CD4-positive, alpha-beta T cell (primary cell): ENCODE results near the gene S100A11. TPM values are rescaled to one million over a fixed set of nuclear protein-coding genes. Genes with fewer than 3 reads are reported as not detected.

ENCODE experiments used
- ATAC-seq: fragments of 200-7000 bp; cut with Tn5 transposase; one replicate; pipeline ENCODE4 v1.10.0; 2022; ENCODE audit warnings: mild to moderate bottlenecking; ENCODE audit not compliant: poor library complexity
- CTCF ChIA-PET: fragments of 350-600 bp; sonication (Branson Sonifier 250); formaldehyde crosslinking; loops from one replicate; lab custom pipeline; 2021; ENCODE audit warnings: antibody characterized with exemption, inconsistent platforms; lab: Charles Lee
- POLR2A ChIA-PET: fragments of 350-600 bp; sonication (Branson Sonifier 250); formaldehyde crosslinking; loops from one replicate; lab custom pipeline; 2021; ENCODE audit warnings: antibody characterized with exemption, inconsistent platforms; lab: Charles Lee
- DNase-seq, 14 experiments: peaks; one replicate each; pipeline ENCODE4 v3.0.0-alpha.2; 2013 to 2020; ENCODE audit warnings: mixed read lengths in 2 of 14
- H3K27ac ChIP-seq, 2 donors: one replicate each; pipeline versions ENCODE4 v1.5.1 to v1.7.0; 2013; ENCODE audit warnings: low read length in 2 of 2, low read depth in 1 of 2, mild to moderate bottlenecking in 1 of 2
- H3K27me3 ChIP-seq, 2 experiments: 1 replicate in 1 of 2; 2 replicates in 1 of 2; pipeline versions ENCODE4 v1.6.1 to v1.7.0; 2013; ENCODE audit warnings: low read length in 2 of 2, control low read depth in 1 of 2, mild to moderate bottlenecking in 1 of 2, moderate library complexity in 1 of 2; ENCODE audit not compliant: insufficient read depth in 2 of 2, control insufficient read depth in 1 of 2
- H3K36me3 ChIP-seq: one replicate; pipeline ENCODE4 v1.6.1; 2013; ENCODE audit warnings: low read length, control low read depth; ENCODE audit not compliant: insufficient read depth
- H3K4me1 ChIP-seq: one replicate; pipeline ENCODE4 v1.6.1; 2013; ENCODE audit warnings: low read length, control low read depth; ENCODE audit not compliant: insufficient read depth
- H3K4me3 ChIP-seq: one replicate; pipeline ENCODE4 v1.5.1; 2013; ENCODE audit warnings: mild to moderate bottlenecking, low read length, moderate library complexity
- H3K9me3 ChIP-seq, 2 experiments: 1 replicate in 1 of 2; 2 replicates in 1 of 2; pipeline versions ENCODE4 v1.6.1 to v1.7.0; 2013; ENCODE audit warnings: low read length in 2 of 2, mild to moderate bottlenecking in 2 of 2, control low read depth in 1 of 2, moderate library complexity in 1 of 2; ENCODE audit not compliant: control insufficient read depth in 1 of 2, insufficient read depth in 1 of 2
- H3K27ac Mint-ChIP-seq: one replicate; pipeline ENCODE4 v1.8.0; 2020; ENCODE audit warnings: mixed read lengths
- H3K27me3 Mint-ChIP-seq: one replicate; pipeline ENCODE4 v1.8.0; 2021; ENCODE audit warnings: mixed read lengths
- H3K36me3 Mint-ChIP-seq: one replicate; pipeline ENCODE4 v1.8.0; 2021; ENCODE audit warnings: low read depth, mixed read lengths
- H3K4me1 Mint-ChIP-seq: one replicate; pipeline ENCODE4 v1.8.0; 2021; ENCODE audit warnings: low read depth, mixed read lengths
- H3K4me3 Mint-ChIP-seq: one replicate; pipeline ENCODE4 v1.8.0; 2020; ENCODE audit warnings: mild to moderate bottlenecking, mixed read lengths
- H3K9me3 Mint-ChIP-seq: one replicate; pipeline ENCODE4 v1.8.0; 2020; ENCODE audit warnings: mixed read lengths
- intact Hi-C, 2 experiments: fragments of 100-400 bp; cut with DNase I in 1 of 2; cut with micrococcal nuclease in 1 of 2; formaldehyde crosslinking; loops; one replicate each; pipeline versions ENCODE4 v1.15.1 to v1.9.0; 2023 to 2025; cut with DNase I, micrococcal nuclease
- total RNA-seq, 174 experiments: library from RNA in 2 of 174; stranded (reverse) in 2 of 174; gene quantifications; one replicate each; pipeline ENCODE4 v1.2.3 and lab custom pipeline; 2021 to 2026
- TF ChIP-seq, protein P1 (sequence below): fragments of 200-600 bp; IDR thresholded peaks from one replicate; pipeline ENCODE4 v1.8.0; 2022; ENCODE audit warnings: antibody characterized with exemption, mild to moderate bottlenecking

Gene S100A11
- total RNA-seq, 2 experiments from 2014 or later: 23.6 to 24.1 TPM

DNA sequence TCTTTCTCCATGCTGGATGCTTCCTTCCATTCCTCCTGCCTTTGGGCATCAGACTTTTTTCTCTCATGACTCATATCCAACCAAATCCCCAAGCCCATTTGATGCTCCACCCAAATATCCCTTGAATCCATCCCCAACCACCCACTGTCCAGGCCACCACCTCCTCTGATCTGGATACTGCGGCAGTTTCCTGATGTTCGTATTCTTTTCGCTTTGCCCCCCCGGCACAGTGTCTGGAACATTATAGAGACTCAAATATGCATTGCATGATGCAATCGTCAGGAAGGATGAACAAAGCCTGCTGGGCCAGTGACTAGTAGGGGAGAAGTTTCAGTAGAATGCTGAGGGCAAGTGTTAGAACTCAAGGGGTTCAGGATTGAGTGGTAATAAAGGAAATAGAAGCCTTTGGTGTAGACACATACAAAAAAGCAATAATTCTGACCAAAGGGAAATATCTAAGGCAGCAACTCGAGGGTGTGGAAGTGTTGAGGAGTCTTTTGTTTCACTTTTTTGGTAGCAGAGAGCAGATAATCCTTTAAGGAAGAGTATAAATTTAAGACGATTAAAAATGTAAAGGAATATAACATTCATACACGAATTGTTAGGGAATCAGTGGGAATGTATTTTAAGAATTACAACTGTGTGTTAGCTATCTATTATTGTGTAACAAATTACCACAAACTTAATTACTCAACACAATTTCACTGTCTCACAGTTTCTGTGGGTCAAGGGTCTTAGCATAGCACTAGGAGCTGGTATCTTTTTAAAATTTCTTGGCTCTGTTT lies 7.5 kb downstream of the S100A11 start:
- H3K4me1 ChIP-seq: peaks cover 52% of the 10 kb centered on the region
- no peaks in the 10 kb centered on the region for H3K27me3 Mint-ChIP-seq
- no peak overlapping the region for H3K4me3 Mint-ChIP-seq
- H3K27ac Mint-ChIP-seq: peak overlapping the region; percentile 66
- no peaks in the 10 kb centered on the region for H3K9me3 Mint-ChIP-seq
- CTCF ChIA-PET: interaction anchor here (0.7 kb wide), 1 partner anchor 56 kb away, joined by 3 read pairs; no protein-coding TSS in a partner anchor
- H3K9me3 ChIP-seq: no peaks in the 10 kb centered on the region
- peaks cover 48% of the 10 kb centered on the region for H3K36me3 ChIP-seq
- peaks cover 47% of the 10 kb centered on the region for H3K4me1 Mint-ChIP-seq
- TF ChIP-seq, protein P1, sequence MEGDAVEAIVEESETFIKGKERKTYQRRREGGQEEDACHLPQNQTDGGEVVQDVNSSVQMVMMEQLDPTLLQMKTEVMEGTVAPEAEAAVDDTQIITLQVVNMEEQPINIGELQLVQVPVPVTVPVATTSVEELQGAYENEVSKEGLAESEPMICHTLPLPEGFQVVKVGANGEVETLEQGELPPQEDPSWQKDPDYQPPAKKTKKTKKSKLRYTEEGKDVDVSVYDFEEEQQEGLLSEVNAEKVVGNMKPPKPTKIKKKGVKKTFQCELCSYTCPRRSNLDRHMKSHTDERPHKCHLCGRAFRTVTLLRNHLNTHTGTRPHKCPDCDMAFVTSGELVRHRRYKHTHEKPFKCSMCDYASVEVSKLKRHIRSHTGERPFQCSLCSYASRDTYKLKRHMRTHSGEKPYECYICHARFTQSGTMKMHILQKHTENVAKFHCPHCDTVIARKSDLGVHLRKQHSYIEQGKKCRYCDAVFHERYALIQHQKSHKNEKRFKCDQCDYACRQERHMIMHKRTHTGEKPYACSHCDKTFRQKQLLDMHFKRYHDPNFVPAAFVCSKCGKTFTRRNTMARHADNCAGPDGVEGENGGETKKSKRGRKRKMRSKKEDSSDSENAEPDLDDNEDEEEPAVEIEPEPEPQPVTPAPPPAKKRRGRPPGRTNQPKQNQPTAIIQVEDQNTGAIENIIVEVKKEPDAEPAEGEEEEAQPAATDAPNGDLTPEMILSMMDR: no peak
- ATAC-seq: no peak
- H3K36me3 Mint-ChIP-seq: peaks cover 44% of the 10 kb centered on the region
- intact Hi-C loops: no loop called here
- DNase-seq: no peak
- POLR2A ChIA-PET: no interaction called here
- no peak overlapping the region for H3K27ac ChIP-seq
- H3K4me3 ChIP-seq: no peak overlapping the region
- H3K27me3 ChIP-seq: no peaks in the 10 kb centered on the region

DNA sequence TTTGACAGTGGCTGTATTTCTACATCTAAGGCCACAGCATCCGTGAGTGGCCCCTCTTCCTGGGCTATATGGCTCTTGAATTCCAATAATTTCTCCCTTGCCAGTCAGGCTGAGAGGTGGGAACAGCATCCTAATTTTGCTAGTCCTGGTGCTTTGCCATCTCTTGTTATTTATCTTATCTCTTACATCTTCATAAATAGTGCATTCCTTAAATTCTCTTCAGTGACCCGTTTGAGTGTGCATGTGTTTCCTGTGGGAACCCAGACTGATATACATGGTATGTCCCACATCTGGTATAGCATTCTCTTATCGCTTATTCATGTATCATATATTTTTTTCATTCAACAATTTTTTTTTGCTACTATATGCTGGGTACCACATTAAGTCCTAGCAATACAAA lies 9.9 kb downstream of the S100A11 start:
- Histone ChIP-seq H3K4me1 (peaks cover 29% of the 10 kb centered on the region), H3K27ac (no peak overlapping the region), H3K4me3 (no peak overlapping the region), H3K27me3 (no peaks in the 10 kb centered on the region), H3K36me3 (peaks cover 24% of the 10 kb centered on the region), H3K9me3 (no peaks in the 10 kb centered on the region)
- H3K9me3 Mint-ChIP-seq: no peaks in the 10 kb centered on the region
- H3K36me3 Mint-ChIP-seq: peaks cover 21% of the 10 kb centered on the region
- POLR2A ChIA-PET: interaction anchor here (1.4 kb wide), 1 partner anchor 10 kb away, joined by 4 read pairs; the partner anchor contains the start of gene S100A11
- CTCF ChIA-PET: no interaction called here
- peaks cover 22% of the 10 kb centered on the region for H3K4me1 Mint-ChIP-seq
- DNase-seq (no peak), ATAC-seq (no peak)
- no peaks in the 10 kb centered on the region for H3K27me3 Mint-ChIP-seq
- TF ChIP-seq, protein P1: no peak
- intact Hi-C loops: no loop called here
- H3K27ac Mint-ChIP-seq: peak overlapping the region; percentile 55
- no peak overlapping the region for H3K4me3 Mint-ChIP-seq

DNA sequence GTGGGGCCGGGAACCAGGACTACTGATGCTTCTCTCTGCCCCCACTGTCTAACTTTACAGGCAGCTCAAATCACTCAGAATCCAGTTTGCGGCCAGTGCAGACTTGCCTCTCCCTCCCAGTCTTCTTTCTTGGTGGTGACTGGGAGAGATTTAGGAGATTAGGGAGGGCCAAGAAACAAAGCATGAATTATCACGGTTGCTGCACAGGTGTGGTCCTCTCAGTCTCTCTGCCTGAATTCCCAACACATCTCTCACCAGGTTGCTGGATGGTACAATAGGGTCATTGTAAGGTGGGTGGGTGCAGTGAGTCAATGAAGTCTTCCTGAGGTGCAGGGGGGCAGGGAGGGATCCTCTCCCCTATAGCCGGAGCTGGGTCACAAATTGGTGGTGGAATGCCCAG lies 12.6 kb downstream of the S100A11 start:
- H3K27ac ChIP-seq: no peak overlapping the region
- ATAC-seq: no peak
- Mint-ChIP-seq H3K4me3 (no peak overlapping the region), H3K36me3 (peaks cover 4% of the 10 kb centered on the region), H3K9me3 (no peaks in the 10 kb centered on the region), H3K27me3 (no peaks in the 10 kb centered on the region), H3K4me1 (peaks cover 11% of the 10 kb centered on the region), H3K27ac (no peak overlapping the region)
- intact Hi-C loops: no loop called here
- CTCF ChIA-PET: no interaction called here
- TF ChIP-seq, protein P1: no peak
- H3K27me3 ChIP-seq: peaks cover 0 to 3% of the 10 kb centered on the region in 2 experiments
- H3K36me3 ChIP-seq: no peaks in the 10 kb centered on the region
- H3K4me3 ChIP-seq: no peak overlapping the region
- DNase-seq: no peak
- peaks cover 11% of the 10 kb centered on the region for H3K4me1 ChIP-seq
- POLR2A ChIA-PET: no interaction called here
- H3K9me3 ChIP-seq: no peaks in the 10 kb centered on the region
